ENCODE results near the gene SDHA. TPM values are rescaled to one million over a fixed set of nuclear protein-coding genes. Genes with fewer than 3 reads are reported as not detected.

Gene SDHA
- total RNA-seq, 4 donors from 2014 or later: 155 to 471 (median 250) TPM

DNA sequence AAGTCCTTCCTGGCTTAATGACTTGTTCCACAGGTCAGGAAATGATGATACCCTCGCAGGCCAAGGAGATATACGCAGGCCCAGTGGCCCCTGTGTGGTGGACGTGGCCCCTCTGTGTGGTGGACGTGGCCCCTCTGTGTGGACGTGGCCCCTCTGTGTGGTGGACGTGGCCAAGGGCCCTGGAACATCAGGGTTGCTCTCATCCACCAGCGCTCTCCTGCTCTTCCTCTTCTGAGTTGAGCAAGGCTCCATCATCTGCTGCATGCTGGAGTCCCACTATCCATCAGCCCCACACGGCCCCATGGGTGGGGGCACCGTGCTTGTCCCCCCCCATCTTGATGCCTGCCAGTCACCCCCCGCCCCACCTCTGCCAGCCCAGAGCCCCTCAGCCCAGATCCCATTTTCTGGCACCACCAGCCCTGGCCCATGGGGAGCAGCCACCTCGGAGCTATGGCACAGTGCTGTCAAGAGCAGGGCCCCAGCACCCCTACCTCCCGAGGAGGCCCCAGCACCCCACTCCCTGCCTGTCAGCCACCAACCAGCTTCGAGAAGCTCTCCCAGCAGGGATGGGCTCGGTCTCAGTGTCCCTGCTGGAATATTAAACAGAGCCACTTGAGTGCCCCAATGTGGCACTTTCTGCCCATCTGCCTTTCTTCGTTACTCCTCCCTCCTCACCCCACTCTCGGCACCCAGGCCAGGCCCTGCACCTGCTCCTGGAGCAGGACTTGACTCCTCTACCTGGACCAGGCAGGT, 18.7 kb upstream of the SDHA start:
- Histone ChIP-seq H3K27ac (no peak overlapping the region), H3K36me3 (no peaks in the 10 kb centered on the region), H3K4me1 (no peaks in the 10 kb centered on the region), H3K9me3 (no peaks in the 10 kb centered on the region), H3K4me3 (no peak overlapping the region), H3K27me3 (no peaks in the 10 kb centered on the region)
- 94 to 100% methylated on average over 2 to 13 of the region's 16 CpGs for WGBS, 2 donors (ENCODE audit: low coverage in 1 of 2)
- TF ChIP-seq, protein P1, sequence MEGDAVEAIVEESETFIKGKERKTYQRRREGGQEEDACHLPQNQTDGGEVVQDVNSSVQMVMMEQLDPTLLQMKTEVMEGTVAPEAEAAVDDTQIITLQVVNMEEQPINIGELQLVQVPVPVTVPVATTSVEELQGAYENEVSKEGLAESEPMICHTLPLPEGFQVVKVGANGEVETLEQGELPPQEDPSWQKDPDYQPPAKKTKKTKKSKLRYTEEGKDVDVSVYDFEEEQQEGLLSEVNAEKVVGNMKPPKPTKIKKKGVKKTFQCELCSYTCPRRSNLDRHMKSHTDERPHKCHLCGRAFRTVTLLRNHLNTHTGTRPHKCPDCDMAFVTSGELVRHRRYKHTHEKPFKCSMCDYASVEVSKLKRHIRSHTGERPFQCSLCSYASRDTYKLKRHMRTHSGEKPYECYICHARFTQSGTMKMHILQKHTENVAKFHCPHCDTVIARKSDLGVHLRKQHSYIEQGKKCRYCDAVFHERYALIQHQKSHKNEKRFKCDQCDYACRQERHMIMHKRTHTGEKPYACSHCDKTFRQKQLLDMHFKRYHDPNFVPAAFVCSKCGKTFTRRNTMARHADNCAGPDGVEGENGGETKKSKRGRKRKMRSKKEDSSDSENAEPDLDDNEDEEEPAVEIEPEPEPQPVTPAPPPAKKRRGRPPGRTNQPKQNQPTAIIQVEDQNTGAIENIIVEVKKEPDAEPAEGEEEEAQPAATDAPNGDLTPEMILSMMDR (IDR thresholded peaks at IDR 0.05): no peak
- TF ChIP-seq EP300 (IDR thresholded peaks at IDR 0.05; ENCODE audit: low read depth) (no peak), POLR2AphosphoS5 (IDR thresholded peaks at IDR 0.05) (no peak), POLR2A (IDR thresholded peaks at IDR 0.05) (no peak)
- no peak for DNase-seq
- intact Hi-C loops (cut with DNase I; ENCODE audit: low total_unique reads): no loop called here
- in situ Hi-C loops (cut with MboI; ENCODE audit: low pct_ligation_motif_present in 1 of 4, low pct_unique_long_range_greater_than_20kb in 1 of 4, low sequenced_read_pairs in 3 of 4): no loop called here

DNA sequence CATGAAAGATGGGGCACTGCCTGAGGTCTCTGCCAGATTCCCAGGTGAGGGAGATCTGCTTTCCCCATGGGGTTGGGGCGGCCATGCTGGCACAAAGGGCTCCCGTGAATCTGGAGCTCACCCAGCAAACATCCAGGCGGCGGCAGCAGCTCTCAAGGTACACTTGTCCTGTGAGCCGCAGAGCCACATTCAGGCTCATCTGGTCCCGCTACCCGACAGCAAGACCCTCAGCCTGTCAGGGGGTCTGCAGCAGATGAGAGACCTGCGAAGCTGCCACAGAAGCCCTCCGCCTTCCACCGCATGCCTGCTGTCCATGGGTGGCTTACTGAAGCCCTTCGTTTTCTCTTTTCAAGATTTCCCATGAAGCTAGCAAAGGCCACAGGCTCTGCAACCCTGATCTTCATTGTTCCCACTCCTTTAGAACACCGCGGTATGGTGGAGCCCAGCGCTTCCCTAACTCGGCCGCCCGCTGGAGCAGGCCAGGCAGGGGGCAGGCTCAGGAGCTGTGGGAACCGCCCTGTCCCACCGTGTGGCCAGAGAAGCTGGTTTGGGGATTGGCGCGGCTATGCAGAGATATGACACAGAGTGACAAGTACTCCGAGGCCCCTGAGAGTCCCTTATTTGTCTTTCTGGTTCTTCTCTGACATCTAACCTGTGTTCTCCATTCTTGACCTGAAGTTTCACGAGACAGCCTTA, 18.0 kb upstream of the SDHA start:
- Histone ChIP-seq H3K27ac (no peak overlapping the region), H3K4me3 (no peak overlapping the region), H3K9me3 (no peaks in the 10 kb centered on the region), H3K4me1 (no peaks in the 10 kb centered on the region), H3K27me3 (no peaks in the 10 kb centered on the region), H3K36me3 (peaks cover 0 to 5% (median under 1%) of the 10 kb centered on the region in 4 donors)
- no peak for TF ChIP-seq POLR2AphosphoS5 (IDR thresholded peaks at IDR 0.05)
- WGBS, 2 donors (ENCODE audit: low coverage in 1 of 2): 91 to 94% methylated on average over 8 to 22 of the region's 23 CpGs
- no peak for DNase-seq
- intact Hi-C loops (cut with DNase I; ENCODE audit: low total_unique reads): no loop called here
- in situ Hi-C loops (cut with MboI; ENCODE audit: low pct_ligation_motif_present in 1 of 4, low pct_unique_long_range_greater_than_20kb in 1 of 4, low sequenced_read_pairs in 3 of 4): no loop called here

DNA sequence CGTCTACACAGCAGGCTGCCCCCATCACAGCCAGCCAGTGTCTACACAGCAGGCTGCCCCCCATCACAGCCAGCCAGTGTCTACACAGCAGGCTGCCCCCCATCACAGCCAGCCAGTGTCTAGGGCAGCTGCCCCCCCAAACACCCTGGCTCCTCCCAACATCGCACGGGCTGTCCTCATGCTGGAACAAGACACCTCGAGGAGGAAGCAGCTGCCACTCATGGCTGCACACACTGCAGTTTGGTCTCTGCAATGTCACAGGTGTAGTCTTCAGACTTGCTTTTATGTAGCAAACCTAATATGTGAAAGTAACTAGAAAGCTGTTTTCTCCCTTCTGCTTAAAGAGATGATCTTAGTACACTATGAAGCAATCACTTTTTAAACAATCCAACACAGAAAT, 17.1 kb upstream of the SDHA start:
- Histone ChIP-seq H3K4me3 (no peak overlapping the region), H3K27me3 (no peaks in the 10 kb centered on the region), H3K4me1 (no peaks in the 10 kb centered on the region), H3K27ac (no peak overlapping the region), H3K36me3 (peaks cover 0 to 5% (median 2%) of the 10 kb centered on the region in 4 donors), H3K9me3 (no peaks in the 10 kb centered on the region)
- intact Hi-C loops (cut with DNase I; ENCODE audit: low total_unique reads) (no loop called here), in situ Hi-C loops (cut with MboI; ENCODE audit: low pct_ligation_motif_present in 1 of 4, low pct_unique_long_range_greater_than_20kb in 1 of 4, low sequenced_read_pairs in 3 of 4) (no loop called here)
- TF ChIP-seq, protein P1 (IDR thresholded peaks at IDR 0.05): no peak
- no peak for TF ChIP-seq POLR2A (IDR thresholded peaks at IDR 0.05)
- TF ChIP-seq EP300 (IDR thresholded peaks at IDR 0.05; ENCODE audit: low read depth): no peak
- no peak for TF ChIP-seq POLR2AphosphoS5 (IDR thresholded peaks at IDR 0.05)
- no peak for DNase-seq
- WGBS, 2 donors (ENCODE audit: low coverage in 1 of 2): 50 to 63% methylated on average over 1 to 3 of the region's 4 CpGs

DNA sequence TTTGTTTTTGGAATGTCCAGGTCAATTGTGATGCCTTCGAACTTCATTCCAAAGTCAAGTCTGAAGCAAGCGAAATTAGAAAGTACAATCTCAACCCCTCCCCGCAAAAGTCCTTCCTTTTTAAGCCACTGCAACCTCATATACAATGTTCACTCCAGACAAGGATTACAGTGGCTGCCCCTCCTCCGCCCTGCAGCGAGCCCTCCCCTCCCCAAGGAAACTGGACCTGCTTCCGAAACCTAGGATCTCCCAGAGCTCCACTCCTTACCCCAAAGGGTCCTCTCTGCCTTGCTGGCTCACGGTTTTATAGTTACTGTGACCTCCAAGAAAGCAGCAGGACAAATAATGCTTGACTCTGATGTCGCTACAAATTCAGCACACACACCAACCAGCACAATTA, 16.4 kb upstream of the SDHA start:
- Histone ChIP-seq H3K36me3 (peaks cover 0 to 5% (median 2%) of the 10 kb centered on the region in 4 donors), H3K4me1 (no peaks in the 10 kb centered on the region), H3K4me3 (no peak overlapping the region), H3K27me3 (no peaks in the 10 kb centered on the region), H3K9me3 (no peaks in the 10 kb centered on the region), H3K27ac (no peak overlapping the region)
- TF ChIP-seq POLR2A (IDR thresholded peaks at IDR 0.05) (no peak), EP300 (IDR thresholded peaks at IDR 0.05; ENCODE audit: low read depth) (no peak), POLR2AphosphoS5 (IDR thresholded peaks at IDR 0.05) (no peak)
- TF ChIP-seq, protein P1 (IDR thresholded peaks at IDR 0.05): no peak
- in situ Hi-C loops (cut with MboI; ENCODE audit: low pct_ligation_motif_present in 1 of 4, low pct_unique_long_range_greater_than_20kb in 1 of 4, low sequenced_read_pairs in 3 of 4): no loop called here
- WGBS, 2 donors (ENCODE audit: low coverage in 1 of 2): 89 to 92% methylated on average over 3 to 8 of the region's 8 CpGs
- no peak for DNase-seq
- intact Hi-C loops (cut with DNase I; ENCODE audit: low total_unique reads): no loop called here
